PC-9 (cell line): ENCODE results near the gene COL18A1. TPM values are rescaled to one million over a fixed set of nuclear protein-coding genes. Genes with fewer than 3 reads are reported as not detected.

Experiments
- BruUV-seq: library from RNA; stranded (reverse); fragments of 400-500 nt; replicated peaks from 2 replicates; lab custom pipeline; 2021; lab: Mats Ljungman, UMichigan
- CTCF ChIA-PET: fragments of 300-600 bp; sonication (Branson Sonifier 250); formaldehyde crosslinking; loops from one replicate; lab custom pipeline; 2022; ENCODE audit warnings: antibody characterized with exemption; lab: Charles Lee
- POLR2A ChIA-PET: fragments of 300-600 bp; sonication (Branson Sonifier 250); formaldehyde crosslinking; loops from one replicate; lab custom pipeline; 2022; ENCODE audit warnings: antibody characterized with exemption; ENCODE audit not compliant: unreplicated experiment; lab: Charles Lee
- DNase-seq, 2 experiments: peaks; one replicate each; pipeline versions ENCODE4 v3.0.0 to v3.0.0-alpha.2; 2015 to 2022; ENCODE audit warnings: mixed read lengths in 1 of 2
- H2AFZ ChIP-seq: fragments of 200-600 bp; sonication (generic); 2 replicates; pipeline ENCODE4 v1.8.1; 2017; ENCODE audit warnings: antibody characterized with exemption
- H3F3A ChIP-seq: fragments of 200-600 bp; sonication (generic); 2 replicates; pipeline ENCODE4 v1.8.1; 2017; ENCODE audit warnings: antibody characterized with exemption, mild to moderate bottlenecking, low read depth; ENCODE audit not compliant: insufficient read depth
- H3K27ac ChIP-seq: fragments of 200-600 bp; sonication (generic); 2 replicates; pipeline ENCODE4 v1.6.1; 2016; ENCODE audit warnings: mixed run types
- H3K27me3 ChIP-seq: fragments of 200-600 bp; sonication (generic); 2 replicates; pipeline ENCODE4 v1.6.1; 2016; ENCODE audit warnings: low read depth, mixed run types; ENCODE audit not compliant: insufficient read depth
- H3K36me3 ChIP-seq: fragments of 200-600 bp; sonication (generic); 2 replicates; pipeline ENCODE4 v1.6.1; 2016; ENCODE audit warnings: low read depth, mixed run types
- H3K4me1 ChIP-seq: fragments of 200-600 bp; sonication (generic); replicated peaks from 2 replicates; pipeline ENCODE4 v1.6.1; 2016; ENCODE audit warnings: mixed run types; ENCODE audit not compliant: insufficient read depth
- H3K4me2 ChIP-seq: fragments of 200-600 bp; sonication (generic); 2 replicates; pipeline ENCODE4 v1.6.1; 2017; ENCODE audit warnings: mixed run types
- H3K4me3 ChIP-seq: fragments of 200-600 bp; sonication (generic); 2 replicates; pipeline ENCODE4 v1.6.1; 2016; ENCODE audit warnings: mixed run types
- H3K79me2 ChIP-seq: fragments of 200-600 bp; sonication (generic); 2 replicates; pipeline ENCODE4 v1.6.1; 2017; ENCODE audit warnings: low read depth, mixed run types
- H3K9me2 ChIP-seq: fragments of 200-600 bp; sonication (generic); 2 replicates; pipeline ENCODE4 v1.8.1; 2017; ENCODE audit warnings: mild to moderate bottlenecking; ENCODE audit not compliant: insufficient read depth
- H3K9me3 ChIP-seq: fragments of 200-600 bp; sonication (generic); 2 replicates; pipeline ENCODE4 v1.8.1; 2016; ENCODE audit warnings: low read depth; ENCODE audit not compliant: insufficient read depth
- H4K20me1 ChIP-seq: fragments of 200-600 bp; sonication (generic); 2 replicates; pipeline ENCODE4 v1.8.1; 2017; ENCODE audit not compliant: insufficient read depth
- CTCF ChIP-seq: fragments of 200-600 bp; sonication (generic); conservative IDR thresholded peaks from 2 replicates; pipeline ENCODE4 v1.6.1; 2017; ENCODE audit warnings: mixed run types, antibody characterized with exemption, mild to moderate bottlenecking, moderate library complexity
- EZH2 ChIP-seq: fragments of 200-600 bp; sonication (generic); IDR thresholded peaks from 2 replicates; pipeline ENCODE4 v1.8.0; 2017; ENCODE audit warnings: antibody characterized with exemption, low read depth
- intact Hi-C: fragments of 100-400 bp; cut with micrococcal nuclease; formaldehyde crosslinking; loops from one replicate; pipeline ENCODE4 v1.10.0; 2022; ENCODE audit not compliant: unreplicated experiment
- total RNA-seq: library from RNA; stranded (reverse); gene quantifications from 2 replicates; pipeline ENCODE4 v1.2.3, GENCODE V29; 2021

Gene COL18A1
- total RNA-seq, 1 experiment from 2014 or later = 82.4 TPM

DNA sequence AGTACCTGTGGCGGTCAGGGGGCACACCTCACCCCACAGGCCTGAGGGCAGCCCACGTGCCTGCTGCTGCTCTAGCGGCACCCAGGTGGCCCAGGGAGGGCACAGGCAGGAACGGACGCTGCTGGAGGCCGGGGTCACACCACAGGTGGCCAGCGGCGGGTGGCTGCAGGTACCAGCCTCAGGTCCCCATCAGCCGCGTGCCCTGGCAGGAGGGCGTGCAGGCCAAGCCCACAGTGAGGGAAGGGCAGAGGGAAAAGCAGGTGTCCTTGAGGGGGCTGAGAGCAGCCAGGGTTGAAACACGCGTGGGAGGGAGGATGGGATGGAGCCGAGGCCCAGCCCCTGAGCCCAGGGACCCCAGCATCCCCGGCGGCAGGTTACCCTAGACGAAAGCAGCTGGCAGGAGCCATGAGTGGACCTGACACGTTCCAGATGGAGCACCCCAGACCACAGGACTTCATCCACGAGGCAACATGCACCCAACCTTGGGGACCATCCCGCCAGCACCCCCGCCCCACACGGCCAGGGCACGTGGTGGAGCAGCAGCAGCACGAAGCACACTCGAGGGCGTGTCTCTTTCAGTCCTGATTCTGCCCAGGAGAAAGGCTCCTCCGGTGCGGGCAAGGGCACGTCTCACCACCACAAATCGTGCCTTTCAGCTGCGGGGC is 133.5 kb downstream of the COL18A1 start:
- no peaks in the 10 kb centered on the region for H4K20me1 ChIP-seq
- no peak overlapping the region for H3K4me3 ChIP-seq
- intact Hi-C loops = no loop called here
- no peaks in the 10 kb centered on the region for H3F3A ChIP-seq
- H3K27ac ChIP-seq = no peak overlapping the region
- TF ChIP-seq EZH2 (no peak), CTCF (no peak)
- no peaks in the 10 kb centered on the region for H3K36me3 ChIP-seq
- H3K27me3 ChIP-seq = no peaks in the 10 kb centered on the region
- DNase-seq = no peak
- H3K9me2 ChIP-seq = no peaks in the 10 kb centered on the region
- 0 out of 2 replicates have a peak, but pooled peaks cover 6% of the 10 kb centered on the region for H3K4me1 ChIP-seq
- no TSS peak for BruUV-seq
- CTCF ChIA-PET = no interaction called here
- H3K4me2 ChIP-seq = no peak overlapping the region
- H2AFZ ChIP-seq = no peak overlapping the region
- no peaks in the 10 kb centered on the region for H3K9me3 ChIP-seq
- POLR2A ChIA-PET = no interaction called here
- H3K79me2 ChIP-seq = peaks cover 20% of the 10 kb centered on the region

DNA sequence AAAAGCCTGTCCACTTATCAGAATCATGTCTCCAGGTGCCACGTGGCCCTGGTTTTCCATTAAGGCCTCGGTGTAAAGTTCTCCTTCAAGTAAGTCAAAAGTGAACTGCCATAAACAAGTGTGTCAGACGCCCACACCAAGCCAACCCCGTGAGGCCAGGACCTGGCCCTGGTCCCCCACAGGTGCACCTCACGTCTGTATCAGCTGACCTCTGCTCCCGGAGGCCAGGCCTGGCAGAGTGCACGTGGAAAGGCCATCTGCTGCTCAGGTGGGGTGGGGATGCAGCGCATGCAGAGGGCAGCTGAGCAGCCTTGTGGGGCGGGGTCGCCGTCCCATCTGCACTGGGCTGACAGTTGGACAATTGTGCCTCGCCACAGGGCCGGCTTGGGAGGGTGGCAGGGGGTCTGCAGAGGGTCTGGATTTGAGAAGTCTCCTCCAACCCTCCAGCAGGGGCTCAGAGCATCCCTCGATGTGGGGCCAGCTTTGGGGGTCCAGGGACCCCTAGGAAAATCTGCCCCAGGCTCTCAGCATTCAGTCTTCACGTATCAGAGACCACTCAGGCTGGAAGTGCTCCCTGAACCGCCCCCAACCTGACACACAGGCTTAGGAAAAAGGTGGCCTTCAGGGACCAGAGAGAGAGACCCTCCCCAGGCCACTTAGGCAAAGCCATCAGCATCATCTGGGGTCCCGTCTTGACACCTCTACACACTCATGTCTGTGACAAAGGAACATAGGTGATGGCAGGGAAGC is 134.3 kb downstream of the COL18A1 start:
- CTCF ChIA-PET = no interaction called here
- Histone ChIP-seq H3K9me3 (no peaks in the 10 kb centered on the region), H3K4me2 (no peak overlapping the region), H3K4me3 (no peak overlapping the region), H3K4me1 (0 out of 2 replicates have a peak, but pooled peaks cover 6% of the 10 kb centered on the region), H3F3A (no peaks in the 10 kb centered on the region), H4K20me1 (no peaks in the 10 kb centered on the region), H3K27ac (no peak overlapping the region), H3K36me3 (no peaks in the 10 kb centered on the region), H3K27me3 (no peaks in the 10 kb centered on the region), H3K9me2 (no peaks in the 10 kb centered on the region), H3K79me2 (peaks cover 20% of the 10 kb centered on the region), H2AFZ (no peak overlapping the region)
- POLR2A ChIA-PET = no interaction called here
- no TSS peak for BruUV-seq
- no peak for DNase-seq
- intact Hi-C loops = no loop called here
- TF ChIP-seq EZH2 (no peak), CTCF (no peak)

- H3K9me3 ChIP-seq = no peaks in the 10 kb centered on the region
- H3K27ac ChIP-seq = no peak overlapping the region
- H3K27me3 ChIP-seq = no peaks in the 10 kb centered on the region
- no TSS peak for BruUV-seq
- no peaks in the 10 kb centered on the region for H4K20me1 ChIP-seq
- no peak for DNase-seq
- H3K36me3 ChIP-seq = no peaks in the 10 kb centered on the region
- no peaks in the 10 kb centered on the region for H3F3A ChIP-seq
- intact Hi-C loops = no loop called here
- H3K9me2 ChIP-seq = no peaks in the 10 kb centered on the region
- POLR2A ChIA-PET = no interaction called here
- 0 out of 2 replicates have a peak overlapping the region, but pooled peaks have one; percentile 89 for H3K4me2 ChIP-seq
- no peak for TF ChIP-seq CTCF
- TF ChIP-seq EZH2 = no peak
- CTCF ChIA-PET = no interaction called here
- 0 out of 2 replicates have a peak, but pooled peaks cover 6% of the 10 kb centered on the region for H3K4me1 ChIP-seq
- no peak overlapping the region for H2AFZ ChIP-seq
- H3K79me2 ChIP-seq = peaks cover 20% of the 10 kb centered on the region
- H3K4me3 ChIP-seq = no peak overlapping the region
These were observed 135.0 kb downstream of the COL18A1 start for GRCh38 chr21:45539796-45540600.
